ENCODE data around the gene NCOA3.

NCOA3 gene

GRCh38 chr20:47667086-47667485, 165.4 kb downstream of the NCOA3 start:
- no peak overlapping the region for H3K4me3 ChIP-seq (ENCODE audit: low read depth, low read length)
- TF ChIP-seq, protein P1, sequence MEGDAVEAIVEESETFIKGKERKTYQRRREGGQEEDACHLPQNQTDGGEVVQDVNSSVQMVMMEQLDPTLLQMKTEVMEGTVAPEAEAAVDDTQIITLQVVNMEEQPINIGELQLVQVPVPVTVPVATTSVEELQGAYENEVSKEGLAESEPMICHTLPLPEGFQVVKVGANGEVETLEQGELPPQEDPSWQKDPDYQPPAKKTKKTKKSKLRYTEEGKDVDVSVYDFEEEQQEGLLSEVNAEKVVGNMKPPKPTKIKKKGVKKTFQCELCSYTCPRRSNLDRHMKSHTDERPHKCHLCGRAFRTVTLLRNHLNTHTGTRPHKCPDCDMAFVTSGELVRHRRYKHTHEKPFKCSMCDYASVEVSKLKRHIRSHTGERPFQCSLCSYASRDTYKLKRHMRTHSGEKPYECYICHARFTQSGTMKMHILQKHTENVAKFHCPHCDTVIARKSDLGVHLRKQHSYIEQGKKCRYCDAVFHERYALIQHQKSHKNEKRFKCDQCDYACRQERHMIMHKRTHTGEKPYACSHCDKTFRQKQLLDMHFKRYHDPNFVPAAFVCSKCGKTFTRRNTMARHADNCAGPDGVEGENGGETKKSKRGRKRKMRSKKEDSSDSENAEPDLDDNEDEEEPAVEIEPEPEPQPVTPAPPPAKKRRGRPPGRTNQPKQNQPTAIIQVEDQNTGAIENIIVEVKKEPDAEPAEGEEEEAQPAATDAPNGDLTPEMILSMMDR (IDR thresholded peaks at IDR 0.05; ENCODE audit: low read depth, low read length), result no peak

- TF ChIP-seq, protein P1 (IDR thresholded peaks at IDR 0.05; ENCODE audit: low read depth, low read length), result no peak
- H3K4me3 ChIP-seq (ENCODE audit: low read depth, low read length), result no peak overlapping the region
Measured at GRCh38 chr20:47667531-47668312, 166.0 kb downstream of the NCOA3 start.

DNA sequence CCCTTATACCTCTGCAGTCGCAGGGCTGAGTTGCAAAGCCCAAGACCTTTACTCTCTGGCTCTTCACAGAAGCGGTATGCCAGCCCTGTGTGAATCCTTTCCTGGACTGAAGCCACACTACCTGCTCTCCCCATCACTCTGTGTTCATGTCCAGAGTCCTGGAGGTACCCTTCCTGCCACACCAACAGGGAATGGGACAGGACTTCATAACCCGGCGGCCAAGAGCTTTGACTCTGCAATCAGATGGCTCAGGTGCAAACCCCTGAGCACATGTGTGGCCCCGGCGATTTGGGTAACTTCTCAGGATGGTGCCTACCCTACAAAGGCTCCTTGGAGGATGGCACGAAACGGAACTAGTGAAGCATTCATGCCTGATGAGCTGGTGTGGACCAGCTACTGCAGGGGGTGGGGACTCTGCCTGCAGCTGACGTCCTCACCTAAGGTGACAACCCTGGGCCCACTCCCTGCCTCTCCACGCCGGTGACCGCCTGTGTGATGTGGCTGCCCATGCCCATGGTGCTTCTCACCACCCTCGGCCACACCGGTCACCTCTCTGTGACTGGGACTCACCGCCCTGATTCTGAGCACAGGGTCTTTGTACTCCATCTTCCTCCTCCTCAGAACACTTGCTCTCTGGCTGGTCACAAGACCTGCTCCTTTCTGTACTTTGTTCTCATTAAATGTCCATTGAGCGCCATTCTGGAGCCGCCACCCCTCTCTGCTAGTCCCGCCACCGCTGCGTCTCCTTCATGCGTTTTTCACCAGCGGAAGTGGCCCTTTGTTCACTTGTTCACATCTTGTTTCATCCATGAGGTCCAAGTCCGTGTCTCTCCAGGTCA, 166.8 kb downstream of the NCOA3 start:
- TF ChIP-seq, protein P1 (IDR thresholded peaks at IDR 0.05; ENCODE audit: low read depth, low read length), result no peak
- H3K4me3 ChIP-seq (ENCODE audit: low read depth, low read length), result no peak overlapping the region

- H3K4me3 ChIP-seq (ENCODE audit: low read depth, low read length), result no peak overlapping the region
- TF ChIP-seq, protein P1 (IDR thresholded peaks at IDR 0.05; ENCODE audit: low read depth, low read length), result no peak
Measured at GRCh38 chr20:47669152-47669425, 167.4 kb downstream of the NCOA3 start.

DNA sequence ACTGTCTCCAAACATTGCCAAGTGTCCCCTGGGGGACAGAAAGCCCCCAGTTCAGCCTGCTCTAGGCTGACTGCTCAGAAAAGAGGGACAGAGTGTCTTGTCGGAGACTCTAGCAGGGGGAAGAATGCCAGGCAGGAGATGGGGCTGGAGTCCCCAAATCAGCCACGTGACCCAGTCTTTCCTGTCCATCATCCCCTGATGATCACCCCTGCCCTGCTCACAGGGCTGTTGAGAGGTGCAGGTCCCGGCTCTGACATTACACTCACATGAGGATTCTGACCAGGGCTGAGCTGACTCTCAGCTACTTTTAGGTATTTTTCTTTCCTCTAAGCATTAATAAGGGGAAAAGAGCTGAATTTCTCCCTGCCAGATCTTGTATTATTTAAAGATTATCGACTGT, 167.8 kb downstream of the NCOA3 start:
- no peak overlapping the region for H3K4me3 ChIP-seq (ENCODE audit: low read depth, low read length)
- TF ChIP-seq, protein P1 (IDR thresholded peaks at IDR 0.05; ENCODE audit: low read depth, low read length), result no peak

- TF ChIP-seq, protein P1 (IDR thresholded peaks at IDR 0.05; ENCODE audit: low read depth, low read length), result no peak
- no peak overlapping the region for H3K4me3 ChIP-seq (ENCODE audit: low read depth, low read length)
Measured at GRCh38 chr20:47669927-47670890, 168.5 kb downstream of the NCOA3 start.
